ENCODE data around the gene SLC4A5. TPM values are rescaled to one million over a fixed set of nuclear protein-coding genes. Genes with fewer than 3 reads are reported as not detected.

SLC4A5 gene
- total and polyA plus RNA-seq, 2 of the 8 experiments (the other 6 are each of a cell fraction or from before 2014, with no cell fraction given) = 0.42 to 0.52 TPM

- Histone ChIP-seq H3K79me2 (ENCODE audit: control insufficient read depth in 1 of 2, insufficient read depth in 2 of 2, low read length in 2 of 2) (no peaks in the 10 kb centered on the region), H2AK5ac (ENCODE audit: low read depth, low read length) (no peak overlapping the region), H3K23me2 (ENCODE audit: low read depth, low read length) (0 out of 2 replicates have a peak, but pooled peaks cover 2% of the 10 kb centered on the region), H3K4me2 (ENCODE audit: insufficient read depth in 1 of 2, low read depth in 2 of 2, low read length in 2 of 2) (no peak overlapping the region), H4K8ac (ENCODE audit: extremely low read depth, insufficient read depth, low read length) (no peak overlapping the region), H4K5ac (ENCODE audit: insufficient read length, low read depth, low read length) (no peak overlapping the region), H2BK12ac (ENCODE audit: low read depth, low read length) (no peak overlapping the region), H3K4me1 (replicated peaks in 1 of 4; ENCODE audit: control insufficient read depth in 3 of 4, insufficient read depth in 4 of 4, low read length in 3 of 4) (no peaks in the 10 kb centered on the region), H3K18ac (ENCODE audit: extremely low read depth, low read length) (no peak overlapping the region; the same call in 1 of the 2 replicates), H2AFZ (ENCODE audit: low read length) (no peak overlapping the region), H3K14ac (ENCODE audit: insufficient read length) (no peak overlapping the region), H3K4ac (replicated peaks; ENCODE audit: insufficient read length, low read depth, low read length) (no peak overlapping the region), H4K20me1 (replicated peaks in 1 of 2; ENCODE audit: control insufficient read depth in 1 of 2, insufficient read depth in 2 of 2, low read length in 2 of 2) (no peaks in the 10 kb centered on the region), H3K27ac (ENCODE audit: low read depth, low read length) (no peak overlapping the region), H3K23ac (ENCODE audit: insufficient read length) (no peak overlapping the region), H2BK20ac (ENCODE audit: low read length) (no peak overlapping the region), H2BK5ac (ENCODE audit: low read depth, low read length) (no peak overlapping the region), H3K9ac (replicated peaks in 1 of 4; ENCODE audit: extremely low read depth in 1 of 4, low read depth in 3 of 4, low read length in 3 of 4) (no peak overlapping the region), H3K56ac (replicated peaks; ENCODE audit: insufficient read length, low read depth, low read length) (no peak overlapping the region), H3K36me3 (ENCODE audit: control insufficient read depth in 2 of 4, insufficient read depth in 4 of 4, low read length in 3 of 4) (no peaks in the 10 kb centered on the region), H3K4me3 (ENCODE audit: extremely low read depth in 1 of 4, insufficient read depth in 2 of 4, low read depth in 3 of 4, low read length in 4 of 4) (no peak overlapping the region), H2BK15ac (ENCODE audit: low read length) (no peak overlapping the region), H3K27me3 (replicated peaks in 1 of 4; ENCODE audit: control insufficient read depth in 3 of 4, extremely low read depth in 1 of 4, insufficient read depth in 3 of 4, low read length in 3 of 4) (no peaks in the 10 kb centered on the region; a peak in 1 of 7 replicates), H4K91ac (replicated peaks; ENCODE audit: insufficient read length, low read length) (no peak overlapping the region), H3K79me1 (ENCODE audit: low read depth, low read length) (no peaks in the 10 kb centered on the region), H3K9me3 (ENCODE audit: insufficient read depth in 2 of 2, low read depth in 1 of 2, low read length in 1 of 2) (no peaks in the 10 kb centered on the region), H2BK120ac (replicated peaks; ENCODE audit: low read depth, low read length) (no peak overlapping the region)
- no peak for TF ChIP-seq SUZ12 (IDR thresholded peaks at IDR 0.05; ENCODE audit: low read length)
- DNase-seq (ENCODE audit: low read depth in 1 of 2, low spot score in 2 of 2) (no peak), FAIRE-seq (no peak)
- WGBS, 2 experiments (ENCODE audit: extremely low coverage in 1 of 2, insufficient coverage in 1 of 2, insufficient read length in 1 of 2, insufficient replicate concordance in 2 of 2, low coverage in 1 of 2, low lambda C conversion rate in 2 of 2, missing lambda C conversion rate in 1 of 2) = 93% methylated on average over 2 of the region's 2 CpGs; no CpG with 5 or more reads in 1 of the 2 experiments
- POLR2A ChIA-PET (ENCODE audit: partially characterized antibody) = interaction anchor here (1.0 to 72.1 kb wide), 3 partner anchors 15 to 61 kb away, joined by 4 to 2699 read pairs (median 91); partner anchors contain the start of genes BOLA3, MOB1A and MTHFD2
- CTCF ChIA-PET (ENCODE audit: partially characterized antibody) = interaction anchor here (0.5 to 4.4 kb wide), 6 partner anchors 11 to 96 kb away, joined by 3 to 31 read pairs (median 4); no protein-coding TSS in a partner anchor
These were observed 104.3 kb downstream of the SLC4A5 start for GRCh38 chr2:74238879-74239278.

All from H1 (cell line).